ENCODE results near the gene SPIRE2. TPM values are rescaled to one million over a fixed set of nuclear protein-coding genes. Genes with fewer than 3 reads are reported as not detected.

SPIRE2 gene
- total RNA-seq, 2 donors from 2014 or later: 2.0 TPM; not detected in 1

GRCh38 chr16:89908236-89908635, 80.0 kb downstream of the SPIRE2 start:
- Histone ChIP-seq H3K27ac (no peak overlapping the region), H3K4me1 (ENCODE audit: control insufficient read depth in 1 of 2, low read depth in 2 of 2) (no peaks in the 10 kb centered on the region), H3K9me3 (no peaks in the 10 kb centered on the region), H3K27me3 (replicated peaks; ENCODE audit: insufficient read depth) (no peaks in the 10 kb centered on the region), H3K4me3 (no peak overlapping the region), H3K36me3 (peaks cover 52% of the 10 kb centered on the region)
- TF ChIP-seq CTCF (IDR thresholded peaks at IDR 0.05): no peak
- ATAC-seq (ENCODE audit: insufficient number of reproducible peaks, low FRiP score, low read depth): no peak
- no peak for DNase-seq (ENCODE audit: low spot score)

- Histone ChIP-seq H3K36me3 (peaks cover 39% of the 10 kb centered on the region), H3K4me1 (ENCODE audit: control insufficient read depth in 1 of 2, low read depth in 2 of 2) (no peaks in the 10 kb centered on the region), H3K27me3 (replicated peaks; ENCODE audit: insufficient read depth) (no peaks in the 10 kb centered on the region), H3K27ac (no peak overlapping the region), H3K4me3 (no peak overlapping the region), H3K9me3 (no peaks in the 10 kb centered on the region)
- no peak for DNase-seq (ENCODE audit: low spot score)
- ATAC-seq (ENCODE audit: insufficient number of reproducible peaks, low FRiP score, low read depth): no peak
- peak; percentile 76 for TF ChIP-seq CTCF (IDR thresholded peaks at IDR 0.05)
These were observed 81.8 kb downstream of the SPIRE2 start for GRCh38 chr16:89909777-89910716.

GRCh38 chr16:89910717-89911354, 82.6 kb downstream of the SPIRE2 start:
- TF ChIP-seq CTCF (IDR thresholded peaks at IDR 0.05): no peak
- Histone ChIP-seq H3K27ac (no peak overlapping the region), H3K4me3 (no peak overlapping the region), H3K36me3 (peaks cover 35% of the 10 kb centered on the region), H3K27me3 (replicated peaks; ENCODE audit: insufficient read depth) (no peaks in the 10 kb centered on the region), H3K9me3 (no peaks in the 10 kb centered on the region), H3K4me1 (ENCODE audit: control insufficient read depth in 1 of 2, low read depth in 2 of 2) (no peaks in the 10 kb centered on the region)
- DNase-seq (ENCODE audit: low spot score) (no peak), ATAC-seq (ENCODE audit: insufficient number of reproducible peaks, low FRiP score, low read depth) (no peak)

GRCh38 chr16:89911375-89911774, 83.1 kb downstream of the SPIRE2 start:
- H3K36me3 ChIP-seq: peaks cover 30% of the 10 kb centered on the region

More at GRCh38 chr16:89911375-89911774, 83.1 kb downstream of the SPIRE2 start:
- H3K4me3 ChIP-seq: no peak overlapping the region
- no peak overlapping the region for H3K27ac ChIP-seq
- no peaks in the 10 kb centered on the region for H3K27me3 ChIP-seq (replicated peaks; ENCODE audit: insufficient read depth)
- ATAC-seq (ENCODE audit: insufficient number of reproducible peaks, low FRiP score, low read depth) (no peak), DNase-seq (ENCODE audit: low spot score) (no peak)
- TF ChIP-seq CTCF (IDR thresholded peaks at IDR 0.05): no peak
- no peaks in the 10 kb centered on the region for H3K4me1 ChIP-seq (ENCODE audit: control insufficient read depth in 1 of 2, low read depth in 2 of 2)
- H3K9me3 ChIP-seq: no peaks in the 10 kb centered on the region
